ENCODE data around the gene HSD17B2.

Gene HSD17B2

DNA sequence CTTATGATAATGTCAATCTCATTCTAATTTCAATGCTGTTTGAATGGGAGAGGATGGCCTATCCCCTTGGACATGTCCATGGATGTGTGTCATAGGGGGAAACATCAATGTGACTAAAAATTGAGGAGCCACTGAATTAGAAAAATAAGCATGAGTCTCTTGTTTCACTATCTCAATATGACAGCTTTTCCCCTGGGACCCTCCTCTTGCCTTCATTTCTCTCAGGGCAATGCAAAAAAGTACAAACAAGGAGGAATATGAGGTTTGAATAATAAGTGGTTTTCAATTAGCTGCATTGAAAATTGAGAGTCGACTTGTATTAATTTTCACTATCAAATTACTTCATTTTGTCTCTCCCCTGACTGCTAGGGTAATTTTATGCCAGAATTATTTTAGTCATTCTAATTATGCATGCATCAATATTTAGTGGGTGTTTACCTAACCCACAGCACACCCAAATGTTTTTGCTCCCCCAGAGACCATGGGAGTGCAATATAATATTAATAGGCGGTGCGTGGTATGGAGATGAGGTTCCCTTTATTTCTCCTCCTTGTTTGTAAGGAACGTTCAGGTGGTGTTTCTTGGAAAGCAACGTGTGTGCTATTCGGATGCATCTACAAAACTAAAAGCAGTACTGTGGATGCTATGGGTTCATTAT is 17.0 kb upstream of the HSD17B2 start:
- DNase-seq (ENCODE audit: low read depth in 2 of 3, low spot score in 1 of 3) = no peak

DNA sequence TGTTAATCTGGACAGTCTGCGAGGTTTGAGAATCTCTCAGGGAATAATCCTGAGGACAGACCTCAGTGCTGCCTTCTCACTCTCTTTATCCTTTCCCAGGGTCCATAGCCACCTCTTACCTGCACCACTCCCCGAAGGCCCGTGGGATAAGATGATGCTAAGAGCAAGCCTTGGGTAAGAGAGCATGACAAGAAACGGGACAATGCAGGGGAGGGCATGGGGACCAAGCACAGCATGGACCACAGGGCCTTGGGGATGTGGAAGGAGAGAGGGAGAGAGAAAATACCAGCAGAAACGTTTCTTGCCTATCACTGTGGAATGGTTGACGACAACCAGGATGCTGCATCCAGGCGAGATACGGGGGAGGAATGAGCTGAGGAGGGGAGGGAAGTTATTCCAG is 15.5 kb upstream of the HSD17B2 start:
- DNase-seq (ENCODE audit: low read depth in 2 of 3, low spot score in 1 of 3) = no peak

DNA sequence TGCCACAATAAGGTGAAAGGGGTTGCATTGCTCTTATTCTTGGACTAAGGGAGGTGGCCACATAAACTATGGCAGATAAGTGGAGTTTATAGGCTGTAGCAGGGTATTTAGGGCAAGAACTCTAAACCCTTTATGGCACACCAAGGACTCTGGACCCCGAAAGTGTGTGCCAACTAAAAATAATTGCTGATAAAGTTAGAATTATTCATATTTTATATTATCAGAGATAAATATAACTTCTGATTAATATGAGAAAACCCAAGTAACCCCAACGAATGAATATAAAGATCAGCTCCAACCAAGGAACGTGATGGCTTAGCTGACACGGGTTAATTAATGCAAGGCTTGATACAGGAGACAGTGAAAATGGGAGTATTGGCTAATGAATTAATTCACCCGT is 15.0 kb upstream of the HSD17B2 start:
- DNase-seq (ENCODE audit: low read depth in 2 of 3, low spot score in 1 of 3) = no peak

DNA sequence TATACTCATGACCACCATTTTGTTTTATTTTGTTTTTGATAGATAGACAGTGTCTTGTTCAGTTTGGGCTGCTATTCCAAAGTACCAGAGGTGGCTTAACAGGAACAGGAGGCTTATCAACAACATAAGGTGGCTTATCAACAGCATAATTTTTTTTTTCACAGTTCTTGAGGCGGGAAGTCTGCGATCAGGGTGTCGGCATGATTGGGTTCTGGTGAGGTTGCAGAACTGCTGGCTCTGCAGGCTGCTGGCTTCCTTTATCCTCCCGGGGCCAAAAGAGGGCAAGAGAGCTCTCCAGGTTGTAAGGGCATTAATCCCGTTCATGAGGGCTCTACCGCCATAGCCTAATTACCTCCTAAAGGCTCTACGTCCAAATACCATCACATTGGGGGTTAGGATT is 11.8 kb upstream of the HSD17B2 start:
- no peak for DNase-seq (ENCODE audit: low read depth in 2 of 3, low spot score in 1 of 3)

DNA sequence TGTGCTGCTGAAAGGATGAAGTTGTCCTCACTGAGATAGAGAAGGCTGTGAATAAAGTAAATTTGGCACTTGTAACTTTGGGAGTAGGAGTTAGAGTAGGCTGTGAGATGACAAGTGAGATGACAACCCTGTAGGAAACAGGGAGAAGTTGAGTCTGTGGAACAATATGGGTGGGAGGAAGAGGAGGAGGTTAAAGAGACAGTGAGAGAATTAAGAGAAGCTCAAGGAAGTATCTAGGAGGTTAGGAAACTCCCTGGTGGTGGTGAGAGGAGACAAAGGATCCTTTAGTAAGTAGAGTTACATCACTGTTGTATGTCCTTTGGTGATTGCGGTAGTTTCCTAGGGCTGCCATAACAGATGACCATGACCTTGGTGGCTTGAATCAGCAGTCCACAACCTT is 10.7 kb upstream of the HSD17B2 start:
- DNase-seq (ENCODE audit: low read depth in 2 of 3, low spot score in 1 of 3) = no peak

DNA sequence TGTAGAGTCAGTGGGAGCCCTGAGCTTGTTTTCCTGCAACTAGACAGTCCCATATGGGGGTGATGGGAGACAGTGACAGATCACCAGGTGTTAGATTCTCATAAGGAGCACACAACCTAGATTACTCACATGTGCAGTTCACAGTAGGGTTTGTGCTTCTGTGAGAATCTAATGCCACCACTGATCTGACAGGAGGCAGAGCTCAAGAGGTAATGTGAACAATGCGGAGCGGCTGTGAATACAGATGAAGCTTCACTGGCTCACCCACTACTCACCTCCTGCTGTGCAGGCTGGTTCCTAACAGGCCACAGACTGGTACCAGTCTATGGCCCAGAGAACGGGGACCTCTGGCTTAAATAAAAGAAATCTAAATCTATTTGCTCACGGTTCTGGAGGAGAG is 10.2 kb upstream of the HSD17B2 start:
- no peak for DNase-seq (ENCODE audit: low read depth in 2 of 3, low spot score in 1 of 3)

DNA sequence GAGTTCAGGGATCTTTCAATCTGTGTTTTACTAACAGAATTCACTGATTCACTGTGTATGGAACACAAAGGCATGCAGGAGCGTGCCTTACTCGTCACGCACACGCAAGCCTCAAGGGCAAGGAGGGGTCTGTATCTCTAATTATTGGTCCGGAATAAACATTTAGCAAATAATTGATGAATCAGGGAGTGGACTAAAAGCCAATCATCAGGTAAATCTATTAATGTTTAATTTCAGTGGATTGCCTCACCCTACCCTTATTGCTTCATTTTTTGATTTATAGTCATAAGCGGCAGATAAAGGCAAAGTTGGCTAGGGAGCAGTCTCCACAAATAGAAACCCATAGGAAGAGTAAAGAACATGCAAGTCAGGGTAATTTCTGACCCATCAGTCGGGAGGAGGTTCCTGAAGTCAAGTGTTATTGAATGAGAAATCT is 7.4 kb upstream of the HSD17B2 start:
- DNase-seq (ENCODE audit: low read depth in 2 of 3, low spot score in 1 of 3) = no peak

DNA sequence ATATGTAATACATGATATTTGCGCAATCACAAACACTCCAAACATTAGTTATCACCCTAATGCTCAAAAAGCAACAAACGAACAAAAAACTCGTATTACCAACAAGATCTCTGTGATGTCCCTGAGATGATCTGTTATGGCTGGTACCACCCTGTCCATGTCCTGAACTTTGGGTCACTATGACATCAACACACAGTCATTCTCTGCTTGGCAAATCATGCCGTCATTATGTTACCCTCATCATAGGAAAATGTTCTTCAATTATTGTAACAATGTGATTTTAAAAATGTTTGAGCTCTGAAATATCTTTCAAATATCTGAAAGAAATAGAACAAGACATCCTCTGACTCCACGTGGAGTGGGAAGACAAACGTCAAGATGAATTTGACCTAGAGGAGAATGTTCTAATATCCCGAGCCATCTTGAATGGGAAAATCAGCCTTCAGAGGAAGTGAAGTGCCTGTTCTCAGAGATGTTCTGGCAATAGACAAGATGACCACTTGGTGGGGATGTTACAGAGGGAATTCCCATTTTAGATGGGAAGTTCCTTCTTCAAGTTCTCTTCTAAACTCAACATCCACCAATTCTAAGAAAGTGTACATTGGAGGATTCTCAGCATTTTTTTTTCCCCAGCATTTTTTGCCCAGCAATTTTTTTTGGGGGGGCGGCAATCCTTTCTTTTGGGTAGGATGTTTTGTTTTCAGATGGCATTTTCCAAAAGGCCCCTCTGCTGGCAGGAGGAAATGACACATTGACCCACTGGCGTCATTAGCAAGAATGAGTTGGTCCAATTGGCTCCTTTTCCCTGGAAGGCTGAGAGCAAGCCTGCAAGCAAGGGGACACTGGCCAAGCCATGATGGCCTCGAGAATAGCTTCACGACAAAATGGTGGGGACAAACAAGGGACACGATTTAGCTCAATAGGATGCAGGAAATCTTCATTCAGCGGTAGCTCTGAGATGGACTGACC is 3.7 kb upstream of the HSD17B2 start:
- no peak for DNase-seq (ENCODE audit: low read depth in 2 of 3, low spot score in 1 of 3)

DNA sequence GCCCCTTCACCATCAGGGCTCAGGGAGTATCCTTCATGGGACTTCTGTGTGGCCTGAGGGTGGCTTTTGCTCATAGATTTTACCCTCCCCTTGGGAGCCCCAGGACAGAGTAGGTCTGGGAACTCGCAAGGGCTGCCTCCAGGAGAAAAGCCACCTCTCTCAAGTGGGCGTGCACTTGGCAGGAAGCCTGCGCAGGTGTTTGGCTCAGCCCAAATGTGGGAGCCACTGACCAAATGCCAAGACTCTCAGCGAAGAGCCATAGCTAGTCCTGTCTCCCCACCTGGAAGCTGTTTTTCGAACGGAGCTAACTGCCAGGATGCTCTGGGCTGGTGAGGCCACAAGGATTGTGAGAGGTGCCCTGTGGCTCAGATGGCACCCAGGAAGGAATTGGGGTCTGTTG is 2.0 kb upstream of the HSD17B2 start:
- no peak for DNase-seq (ENCODE audit: low read depth in 2 of 3, low spot score in 1 of 3)

DNA sequence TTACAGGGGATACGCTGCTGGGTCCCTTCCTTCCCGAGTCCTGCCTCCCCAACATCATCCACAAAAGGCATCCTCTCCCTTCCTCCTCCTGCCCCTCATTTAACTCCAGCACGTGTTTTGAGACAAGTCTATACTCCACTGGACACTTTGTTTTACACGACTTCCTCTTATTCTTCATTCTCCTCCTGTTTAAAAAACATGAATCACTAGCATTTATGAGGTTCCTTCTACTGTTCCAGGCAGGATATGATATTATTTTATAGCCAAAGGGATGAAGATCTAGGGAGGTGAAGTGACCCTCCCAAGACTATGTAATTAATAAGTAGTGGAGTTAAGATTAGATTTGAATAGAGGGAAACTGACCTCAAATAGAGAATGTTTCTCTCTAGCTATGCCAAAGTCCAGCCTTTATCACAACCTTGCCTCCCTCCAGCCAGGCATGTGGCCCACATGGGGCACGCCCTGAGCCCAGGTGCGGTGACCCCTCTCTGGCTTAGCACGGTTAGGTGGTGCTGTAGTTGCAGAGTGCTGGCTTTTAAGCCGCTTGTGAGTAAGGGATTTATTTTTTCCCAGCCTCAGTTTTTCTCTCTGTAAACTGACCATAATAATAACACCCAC is 1.3 kb upstream of the HSD17B2 start:
- DNase-seq (ENCODE audit: low read depth in 2 of 3, low spot score in 1 of 3) = no peak

DNA sequence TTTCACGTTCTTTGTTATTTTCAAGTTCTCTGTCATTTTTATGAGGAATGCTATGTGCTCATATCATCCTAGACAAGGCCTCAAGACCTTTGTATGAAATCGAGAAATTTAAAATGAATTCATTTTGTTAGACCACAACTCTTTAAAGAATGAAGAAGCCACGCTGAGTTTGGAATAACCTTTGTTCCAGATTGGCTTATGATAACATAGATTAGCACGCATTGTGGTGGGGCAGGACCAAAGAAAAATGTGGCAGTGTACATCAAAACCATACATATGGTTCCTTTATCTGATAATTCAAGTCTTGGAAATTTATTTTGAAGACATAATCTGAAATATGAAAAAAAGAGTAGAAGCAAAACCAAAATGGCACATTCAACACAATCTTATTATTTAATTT is 2.2 kb downstream of the HSD17B2 start:
- no peak for DNase-seq (ENCODE audit: low read depth in 2 of 3, low spot score in 1 of 3)

DNA sequence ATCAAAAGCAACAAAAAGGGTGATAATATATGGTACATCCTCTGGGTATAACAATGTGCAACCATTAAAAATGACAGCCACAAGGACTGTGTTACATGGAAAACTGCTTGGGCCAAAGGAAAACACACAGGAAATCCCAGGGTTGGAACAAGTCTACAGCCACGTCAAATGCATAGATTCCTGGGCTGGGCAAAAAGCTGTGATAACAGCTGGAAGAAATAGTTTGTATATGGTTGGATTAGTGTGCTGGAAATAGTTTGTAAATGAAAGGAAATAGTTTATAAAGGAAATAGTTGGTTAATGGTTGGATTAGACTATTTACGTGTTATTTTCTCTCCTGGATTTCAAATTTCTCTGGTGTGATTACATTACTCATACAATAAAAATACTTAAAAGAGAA is 2.6 kb downstream of the HSD17B2 start:
- DNase-seq (ENCODE audit: low read depth in 2 of 3, low spot score in 1 of 3) = no peak

DNA sequence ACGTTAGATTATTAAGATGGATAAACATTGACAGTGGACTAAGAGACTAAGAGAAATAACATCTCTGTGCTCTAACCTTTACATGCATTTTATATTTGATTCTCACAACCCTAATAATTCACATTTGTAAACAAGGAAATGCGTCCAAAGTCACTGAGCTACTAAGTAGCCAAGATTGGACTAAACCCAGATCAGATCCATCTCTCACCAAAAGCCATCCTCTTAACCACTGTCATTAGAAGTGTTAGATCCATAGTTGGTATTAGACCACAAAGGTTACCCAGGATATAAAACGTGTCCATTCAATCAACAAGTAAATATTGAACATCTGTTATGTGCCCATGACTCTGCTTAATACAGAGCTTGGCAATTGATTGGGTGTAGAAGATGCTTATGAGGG is 5.2 kb downstream of the HSD17B2 start:
- DNase-seq (ENCODE audit: low read depth in 2 of 3, low spot score in 1 of 3) = no peak

DNA sequence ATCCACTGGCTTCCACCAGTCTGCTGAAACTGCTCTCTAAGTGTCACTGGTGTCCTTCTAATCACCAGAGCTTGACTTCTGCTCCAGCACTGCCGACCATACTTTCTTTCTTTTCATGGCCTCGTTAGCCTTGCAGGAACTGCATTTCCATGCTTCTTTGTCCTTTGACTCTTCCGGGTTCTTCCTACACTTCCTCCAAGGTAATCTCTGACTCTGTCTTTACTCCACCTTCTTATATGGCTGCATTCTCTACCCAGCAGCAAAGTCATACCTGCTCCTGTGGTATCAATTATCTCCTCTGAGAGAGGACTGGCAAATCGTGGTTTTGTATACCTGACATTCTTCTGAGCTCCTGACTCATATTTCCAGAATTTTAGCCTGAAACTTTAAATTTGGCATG is 6.5 kb downstream of the HSD17B2 start:
- no peak for DNase-seq (ENCODE audit: low read depth in 2 of 3, low spot score in 1 of 3)

DNA sequence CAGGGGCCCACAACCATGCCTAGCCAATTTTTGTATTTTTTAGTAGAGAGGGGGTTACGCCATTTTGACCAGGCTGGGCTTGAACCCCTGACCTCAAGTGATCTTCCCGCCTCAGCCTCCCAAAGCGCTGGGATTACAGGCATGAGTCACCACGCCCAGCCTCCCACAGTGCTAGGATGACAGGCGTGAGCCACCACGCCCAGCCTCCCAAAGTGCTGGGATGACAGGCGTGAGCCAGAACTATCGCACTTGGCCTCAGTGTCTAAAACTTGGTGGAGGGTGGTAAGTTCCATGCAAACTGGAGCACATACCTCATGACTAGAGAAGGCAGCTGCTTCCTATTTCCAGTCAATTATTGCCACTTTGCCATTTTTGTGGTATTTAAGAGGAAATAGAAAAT is 7.1 kb downstream of the HSD17B2 start:
- DNase-seq (ENCODE audit: low read depth in 2 of 3, low spot score in 1 of 3) = no peak

DNA sequence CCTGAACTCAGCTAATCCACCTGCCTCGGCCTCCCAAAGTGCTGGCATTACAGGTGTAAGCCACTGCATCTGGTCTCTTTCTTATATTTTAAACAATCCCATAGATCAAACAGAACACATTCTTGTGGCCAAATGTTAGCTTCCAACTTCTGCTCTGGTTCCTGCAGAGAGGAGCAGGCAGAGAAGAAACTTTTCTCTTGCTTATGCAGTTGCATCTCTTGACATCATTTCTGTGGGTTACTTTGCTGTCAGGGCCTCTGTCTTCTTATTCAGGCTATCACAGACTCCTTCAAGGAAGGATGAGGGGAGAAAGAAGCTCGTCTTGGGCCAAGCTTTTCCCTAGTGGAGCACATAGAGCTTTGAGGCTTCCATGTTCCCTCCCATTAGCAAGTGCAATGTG is 7.8 kb downstream of the HSD17B2 start:
- DNase-seq (ENCODE audit: low read depth in 2 of 3, low spot score in 1 of 3) = no peak

DNA sequence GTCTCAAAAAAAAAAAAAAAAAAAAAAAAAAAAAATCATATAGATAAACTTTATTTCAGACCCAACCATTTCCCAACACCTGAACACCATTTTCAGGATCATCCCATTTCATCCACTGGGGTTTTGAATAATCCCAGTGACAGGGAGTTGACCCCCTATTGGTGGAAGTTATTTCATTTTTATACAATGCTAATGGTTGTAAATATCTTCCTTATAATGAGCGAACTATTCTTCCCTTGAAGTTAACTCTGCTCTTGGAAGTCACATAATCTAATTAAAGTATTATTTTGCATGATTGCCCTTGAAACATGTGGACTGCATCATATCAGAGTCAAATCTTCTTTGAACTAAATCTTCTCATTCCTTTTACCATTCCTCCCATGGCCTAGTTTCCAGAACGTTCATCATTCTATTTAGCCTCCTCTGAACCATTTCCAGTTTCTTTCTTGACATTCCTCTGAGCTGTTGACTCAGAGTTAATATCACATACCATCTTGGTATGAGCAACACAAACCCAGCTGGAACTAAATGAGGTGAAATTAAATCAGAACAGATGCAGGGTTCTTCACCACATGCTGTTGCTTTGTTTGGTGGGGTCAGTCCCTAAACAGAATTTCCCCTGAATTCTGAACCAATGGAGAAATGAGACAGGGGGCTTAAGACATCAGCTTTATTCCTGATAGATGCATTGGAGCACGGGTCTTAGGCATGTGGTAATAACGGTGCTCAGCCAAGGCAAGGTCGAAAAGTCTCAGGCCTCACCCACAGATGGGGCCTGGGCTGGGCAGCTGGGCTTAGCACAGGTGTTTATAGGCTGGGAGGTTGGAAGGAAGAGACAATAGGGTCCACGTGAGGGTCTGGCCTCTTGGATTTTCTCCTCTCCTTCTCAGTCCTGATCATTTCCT is 8.9 kb downstream of the HSD17B2 start:
- no peak for DNase-seq (ENCODE audit: low read depth in 2 of 3, low spot score in 1 of 3)

DNA sequence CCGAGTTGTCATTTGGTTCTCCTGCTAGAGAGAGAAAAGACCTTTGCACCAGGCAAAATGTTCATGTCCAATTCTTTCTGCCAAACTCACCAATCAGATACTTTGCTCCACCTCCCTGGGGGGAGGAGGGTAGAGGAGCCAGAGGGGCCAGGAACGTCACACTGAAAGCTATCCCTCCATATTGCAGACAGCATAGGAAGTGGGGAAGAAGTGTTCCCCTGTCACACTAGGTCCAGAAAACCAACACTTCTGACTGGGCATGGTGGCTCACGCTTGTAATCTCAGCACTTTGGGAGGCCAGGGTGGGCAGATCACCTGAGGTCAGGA is 9.5 kb downstream of the HSD17B2 start:
- DNase-seq (ENCODE audit: low read depth in 2 of 3, low spot score in 1 of 3) = no peak

DNA sequence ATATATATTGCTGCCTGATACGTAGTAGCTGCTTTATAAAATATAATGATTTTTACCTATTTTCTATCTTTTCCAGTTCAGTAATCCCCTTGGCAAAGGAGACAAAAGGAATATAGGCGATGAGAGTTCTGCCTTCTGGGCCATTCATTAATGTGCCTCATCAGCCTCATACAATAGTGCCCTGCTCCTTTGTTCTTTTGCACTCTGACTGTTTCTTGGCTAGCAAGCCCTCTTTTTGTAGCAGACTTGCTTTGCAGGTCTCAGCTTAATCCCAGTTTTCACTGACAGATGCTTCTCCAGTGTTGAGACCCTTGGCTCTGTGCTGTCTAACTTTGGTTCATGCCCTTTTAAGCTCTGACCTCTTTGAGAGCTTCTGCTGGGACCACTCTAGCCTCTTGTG is 10.4 kb downstream of the HSD17B2 start:
- no peak for DNase-seq (ENCODE audit: low read depth in 2 of 3, low spot score in 1 of 3)

DNA sequence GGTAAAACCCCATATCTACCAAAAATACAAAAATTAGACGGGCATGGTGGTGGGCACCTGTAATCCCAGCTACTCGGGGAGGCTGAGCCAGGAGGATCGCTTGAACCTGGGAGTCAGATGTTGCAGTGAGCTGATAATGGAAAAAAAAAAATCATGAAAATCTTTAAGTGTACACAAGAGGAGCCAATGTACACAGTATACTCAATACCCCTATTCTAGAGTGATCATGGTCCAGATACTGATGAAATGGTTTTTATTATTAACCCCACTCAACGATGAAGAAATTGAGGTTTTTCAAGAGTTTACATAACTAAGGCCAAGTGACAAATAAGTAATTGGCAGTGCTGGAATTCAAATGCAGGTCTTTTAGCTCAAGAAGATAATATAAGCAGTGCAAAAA is 11.5 kb downstream of the HSD17B2 start:
- DNase-seq (ENCODE audit: low read depth in 2 of 3, low spot score in 1 of 3) = no peak

DNA sequence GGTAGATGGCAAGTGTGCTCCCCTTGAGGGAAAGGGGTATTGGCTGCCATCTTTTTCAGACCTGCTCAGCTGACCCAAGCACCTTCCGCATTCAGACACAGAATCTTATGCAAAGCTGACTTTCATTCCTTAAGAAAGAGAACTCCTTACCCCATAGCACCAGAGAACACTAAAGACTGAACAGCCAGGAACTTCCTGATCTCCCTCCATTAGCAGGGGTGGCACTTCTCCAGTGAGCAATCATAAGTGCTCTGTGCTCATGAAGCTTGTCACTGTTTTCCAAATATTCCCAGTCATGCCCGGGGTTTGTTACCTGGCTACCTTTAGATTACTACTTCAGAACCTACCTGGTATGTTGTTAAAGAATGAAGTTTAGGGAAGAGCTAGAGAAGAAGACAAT is 11.9 kb downstream of the HSD17B2 start:
- no peak for DNase-seq (ENCODE audit: low read depth in 2 of 3, low spot score in 1 of 3)
